Thyroid gland (tissue), 4 donors: Measurements from ENCODE around the gene RNF14. TPM values are rescaled to one million over a fixed set of nuclear protein-coding genes. Genes with fewer than 3 reads are reported as not detected.
"Not testable (repeated sequence)": the region's sequence is repeated elsewhere in the genome, so short reads cannot be mapped to it uniquely, and the experiment has no call there.

Experiments
- DNase-seq, 2 donors: peaks; one replicate each; pipeline ENCODE4 v3.0.0-alpha.2; 2019
- H3K27ac ChIP-seq, 3 donors: fragments of 200-600 bp; sonication (generic); 1 replicate in 2 of 3; 2 replicates in 1 of 3; pipeline ENCODE4 v1.5.1; 2016 to 2019; ENCODE audit warnings: mild to moderate bottlenecking in 1 of 3, moderate library complexity in 1 of 3
- H3K27me3 ChIP-seq: fragments of 200-600 bp; sonication (generic); one replicate; pipeline ENCODE4 v1.5.1; 2019
- H3K36me3 ChIP-seq, 2 donors: fragments of 200-600 bp; sonication (generic); one replicate each; pipeline ENCODE4 v1.5.1; 2016 to 2019
- H3K4me1 ChIP-seq, 2 donors: fragments of 200-600 bp; sonication (generic); one replicate each; pipeline ENCODE4 v1.5.1; 2017 to 2019
- H3K4me3 ChIP-seq, 3 donors: fragments of 200-600 bp; sonication (generic); replicated peaks in 1 of 3; 1 replicate in 2 of 3; 2 replicates in 1 of 3; pipeline ENCODE4 v1.5.1; 2016; ENCODE audit warnings: mild to moderate bottlenecking in 1 of 3
- H3K9me3 ChIP-seq: fragments of 200-600 bp; sonication (generic); one replicate; pipeline ENCODE4 v1.5.1; 2017
- POLR2A ChIP-seq, 2 donors: fragments of 450-650 bp; IDR thresholded peaks; one replicate each; pipeline ENCODE4 v1.6.1; 2017; ENCODE audit warnings: antibody characterized with exemption in 2 of 2, mild to moderate bottlenecking in 2 of 2, moderate library complexity in 1 of 2
- WGBS, 2 donors: methylation state at CpG; one replicate each; pipeline ENCODE4 v1.1.5; 2017; 5-methylcytosine and 5-hydroxymethylcytosine counted together
- intact Hi-C: fragments of 100-400 bp; cut with DNase I; formaldehyde crosslinking; loops from one replicate; pipeline ENCODE4 v1.15.1; 2023
- total RNA-seq, 4 donors: library from RNA; depleted of rRNA; stranded (reverse); fragments of >200 nt; gene quantifications; one replicate each; pipeline ENCODE4 v1.2.3, GENCODE V29; 2016
- TF ChIP-seq, protein P1 (sequence below), 6 experiments: fragments of 200-600 bp in 3 of 6; fragments of 450-650 bp in 3 of 6; sonication (generic) in 3 of 6; IDR thresholded peaks; one replicate each; pipeline ENCODE4 v1.5.1; 2016 to 2019; ENCODE audit warnings: antibody characterized with exemption in 6 of 6, mild to moderate bottlenecking in 2 of 6, inconsistent platforms in 1 of 6, moderate library complexity in 1 of 6

The RNF14 gene
- total RNA-seq, 4 donors from 2014 or later = 52.5 to 69.7 (median 61.7) TPM

DNA sequence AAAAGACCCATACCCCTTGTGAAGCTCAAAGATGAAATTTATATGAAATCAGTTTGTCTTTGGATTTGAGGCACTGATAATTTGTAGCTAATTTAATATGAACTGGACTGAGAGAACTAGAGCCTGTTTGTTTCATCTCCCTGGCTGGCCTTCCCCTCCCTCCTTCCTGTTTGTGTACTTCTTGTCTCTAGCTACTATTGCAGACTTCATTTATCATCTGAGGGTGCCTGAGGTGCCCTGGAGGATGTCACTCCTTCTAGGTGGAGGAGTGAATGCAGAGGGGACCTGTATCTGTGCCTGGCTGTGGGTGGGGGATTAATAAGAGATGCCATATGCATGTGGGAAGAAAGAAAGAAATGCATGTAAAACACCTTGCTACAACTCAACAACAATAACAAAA lies 66.1 kb downstream of the RNF14 start:
- no peaks in the 10 kb centered on the region for H3K36me3 ChIP-seq
- no peak overlapping the region for H3K4me3 ChIP-seq
- no peak for DNase-seq
- H3K9me3 ChIP-seq = no peaks in the 10 kb centered on the region
- H3K27me3 ChIP-seq = no peaks in the 10 kb centered on the region
- H3K4me1 ChIP-seq = no peaks in the 10 kb centered on the region
- TF ChIP-seq, protein P1, sequence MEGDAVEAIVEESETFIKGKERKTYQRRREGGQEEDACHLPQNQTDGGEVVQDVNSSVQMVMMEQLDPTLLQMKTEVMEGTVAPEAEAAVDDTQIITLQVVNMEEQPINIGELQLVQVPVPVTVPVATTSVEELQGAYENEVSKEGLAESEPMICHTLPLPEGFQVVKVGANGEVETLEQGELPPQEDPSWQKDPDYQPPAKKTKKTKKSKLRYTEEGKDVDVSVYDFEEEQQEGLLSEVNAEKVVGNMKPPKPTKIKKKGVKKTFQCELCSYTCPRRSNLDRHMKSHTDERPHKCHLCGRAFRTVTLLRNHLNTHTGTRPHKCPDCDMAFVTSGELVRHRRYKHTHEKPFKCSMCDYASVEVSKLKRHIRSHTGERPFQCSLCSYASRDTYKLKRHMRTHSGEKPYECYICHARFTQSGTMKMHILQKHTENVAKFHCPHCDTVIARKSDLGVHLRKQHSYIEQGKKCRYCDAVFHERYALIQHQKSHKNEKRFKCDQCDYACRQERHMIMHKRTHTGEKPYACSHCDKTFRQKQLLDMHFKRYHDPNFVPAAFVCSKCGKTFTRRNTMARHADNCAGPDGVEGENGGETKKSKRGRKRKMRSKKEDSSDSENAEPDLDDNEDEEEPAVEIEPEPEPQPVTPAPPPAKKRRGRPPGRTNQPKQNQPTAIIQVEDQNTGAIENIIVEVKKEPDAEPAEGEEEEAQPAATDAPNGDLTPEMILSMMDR (IDR thresholded peaks at IDR 0.05) = no peak
- TF ChIP-seq POLR2A (IDR thresholded peaks at IDR 0.05) = no peak
- no peak overlapping the region for H3K27ac ChIP-seq
- intact Hi-C loops = no loop called here

DNA sequence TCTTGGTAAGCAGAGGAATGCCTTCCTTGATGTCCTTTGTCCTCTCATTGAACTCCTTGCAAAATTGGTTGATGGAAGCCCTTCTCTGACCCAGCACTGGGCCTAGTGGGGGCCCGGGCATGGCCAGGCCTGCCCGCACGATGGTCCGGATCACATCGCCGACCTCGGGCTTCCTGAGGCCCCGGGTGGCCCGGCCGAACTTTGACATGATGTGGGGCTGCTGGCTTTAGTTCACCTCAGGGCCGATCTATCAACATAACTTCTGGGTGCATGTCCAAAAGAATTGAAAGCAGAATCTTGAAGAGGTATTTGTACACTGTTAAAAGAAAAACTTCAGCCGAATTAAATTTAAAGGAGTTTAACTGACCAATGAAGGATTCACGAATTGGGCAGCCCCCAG lies 68.0 kb downstream of the RNF14 start:
- Histone ChIP-seq H3K4me3 (no peak overlapping the region), H3K27ac (no peak overlapping the region), H3K36me3 (no peaks in the 10 kb centered on the region), H3K27me3 (no peaks in the 10 kb centered on the region), H3K9me3 (no peaks in the 10 kb centered on the region), H3K4me1 (no peaks in the 10 kb centered on the region)
- TF ChIP-seq, protein P1 (IDR thresholded peaks at IDR 0.05) = no peak
- no peak for TF ChIP-seq POLR2A (IDR thresholded peaks at IDR 0.05)
- WGBS, 2 donors = 89 to 95% methylated on average over 10 to 13 of the region's 13 CpGs
- intact Hi-C loops = no loop called here
- no peak for DNase-seq

DNA sequence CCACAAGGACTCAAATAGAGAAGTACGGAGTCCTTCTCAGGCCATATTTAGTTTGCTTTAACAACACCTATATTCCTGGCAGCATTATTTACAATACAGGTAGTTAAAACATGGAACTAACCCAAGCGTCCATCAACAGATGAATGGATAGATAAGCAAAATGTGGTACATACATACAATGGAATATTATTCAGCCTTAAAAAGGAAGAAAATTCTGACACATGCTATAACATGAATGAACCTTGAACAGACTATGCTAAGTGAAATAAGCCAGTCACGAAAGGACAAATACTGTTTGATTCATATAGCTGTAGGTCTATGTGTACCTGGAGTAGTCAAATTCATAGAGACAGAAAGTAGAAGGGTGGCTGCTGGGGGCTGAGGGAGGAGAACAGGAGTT lies 68.7 kb downstream of the RNF14 start:
- H3K4me1 ChIP-seq, H3K36me3 ChIP-seq, intact Hi-C loops, H3K9me3 ChIP-seq, H3K27me3 ChIP-seq, DNase-seq, H3K4me3 ChIP-seq, H3K27ac ChIP-seq: not testable (repeated sequence)
- WGBS, 2 donors = 96 to 98% methylated on average over 3 of the region's 3 CpGs

DNA sequence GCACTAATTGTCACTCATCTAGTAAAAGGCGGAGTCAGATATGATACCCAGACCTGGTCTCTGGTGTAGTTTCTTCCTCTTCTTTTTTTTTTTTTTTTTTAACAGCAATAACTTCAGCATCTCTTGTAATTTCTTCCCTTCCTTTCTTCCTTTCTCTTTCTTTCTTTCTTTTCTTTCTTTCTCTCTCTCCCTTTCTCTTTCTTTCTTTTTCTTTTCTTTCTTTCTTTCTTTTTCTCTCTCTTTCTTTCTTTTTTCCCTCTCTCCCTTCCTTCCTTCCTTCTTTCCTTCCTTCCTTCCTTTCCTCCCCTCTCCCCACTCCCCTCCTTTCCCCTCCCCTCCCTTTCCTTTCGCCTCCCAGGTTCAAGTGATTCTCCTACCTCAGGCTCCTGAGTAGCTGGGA lies 69.8 kb downstream of the RNF14 start:
- WGBS, 2 donors = 98 to 99% methylated on average over 2 of the region's 2 CpGs
- H3K9me3 ChIP-seq = no peaks in the 10 kb centered on the region
- H3K27ac ChIP-seq = no peak overlapping the region
- H3K4me1 ChIP-seq = no peaks in the 10 kb centered on the region
- no peak for DNase-seq
- H3K36me3 ChIP-seq = no peaks in the 10 kb centered on the region
- intact Hi-C loops = no loop called here
- H3K4me3 ChIP-seq = no peak overlapping the region
- TF ChIP-seq POLR2A (IDR thresholded peaks at IDR 0.05) = no peak
- TF ChIP-seq, protein P1 (IDR thresholded peaks at IDR 0.05) = no peak
- H3K27me3 ChIP-seq = no peaks in the 10 kb centered on the region

Other genes starting within 250 kb of the RNF14 start
- 10 to 100 TPM; 23.4 to 76.2 (median 37.5) TPM for gene PCDH1, start 90.7 kb upstream of the RNF14 start, total RNA-seq
- gene DELE1, start 45.2 kb upstream of the RNF14 start, total RNA-seq = 100 to 1,000 TPM in 1 of 4 donors, 10 to 100 TPM in 3; 68.5 to 130 (median 85.1) TPM
- 10 to 100 TPM in 1 of 4 donors, 1 to 10 TPM in 3; 7.7 to 23.2 (median 8.0) TPM for gene PCDH12, start 10.9 kb upstream of the RNF14 start, total RNA-seq
- gene GNPDA1, start 43.9 kb downstream of the RNF14 start, total RNA-seq = 10 to 100 TPM; 28.8 to 56.3 (median 45.8) TPM
- gene NDFIP1, start 139.7 kb downstream of the RNF14 start, total RNA-seq = 100 to 1,000 TPM; 185 to 351 (median 297) TPM